IPS-18a (cell line): ENCODE measurements around the gene FLNA.
"Not testable (repeated sequence)": the region's sequence is repeated elsewhere in the genome, so short reads cannot be mapped to it uniquely, and the experiment has no call there.

Experiments used
- H3K27ac ChIP-seq: one replicate; pipeline ENCODE4 v1.5.1; 2013; ENCODE audit warnings: low read length
- H3K27me3 ChIP-seq: one replicate; pipeline ENCODE4 v1.6.1; 2013; ENCODE audit warnings: mild to moderate bottlenecking, low read length; ENCODE audit not compliant: control insufficient read depth, insufficient read depth
- H3K36me3 ChIP-seq: one replicate; pipeline ENCODE4 v1.6.1; 2013; ENCODE audit warnings: low read depth, low read length; ENCODE audit not compliant: control insufficient read depth
- H3K4me1 ChIP-seq: one replicate; pipeline ENCODE4 v1.6.1; 2013; ENCODE audit warnings: low read depth, low read length; ENCODE audit not compliant: control insufficient read depth
- H3K4me3 ChIP-seq: one replicate; pipeline ENCODE4 v1.5.1; 2013; ENCODE audit warnings: low read length
- H3K9ac ChIP-seq: one replicate; pipeline ENCODE4 v1.6.1; 2013; ENCODE audit warnings: mild to moderate bottlenecking, low read length, moderate library complexity
- H3K9me3 ChIP-seq: one replicate; pipeline ENCODE4 v1.6.1; 2013; ENCODE audit warnings: low read depth, low read length; ENCODE audit not compliant: control insufficient read depth

FLNA gene

DNA sequence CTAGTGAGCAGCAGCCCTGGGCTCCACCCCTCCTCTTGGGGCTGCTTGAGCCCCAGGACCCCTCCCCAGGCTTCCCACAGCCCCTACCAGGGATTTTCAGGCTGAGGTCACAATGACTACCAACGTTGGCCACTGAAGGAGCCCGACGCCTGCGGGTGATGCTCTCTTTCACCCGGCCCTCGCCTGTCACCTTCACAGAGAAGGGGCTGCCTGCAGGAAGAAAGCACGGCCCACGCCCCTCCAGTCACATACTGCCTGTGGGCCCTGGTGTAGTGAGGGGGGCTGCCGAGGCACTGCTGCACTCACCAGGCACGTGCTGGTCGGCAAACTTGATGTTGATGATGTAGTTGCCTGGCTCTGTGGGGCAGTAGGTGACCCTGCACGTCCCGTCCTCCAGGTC is 22.0 kb downstream of the FLNA start:
- H3K27me3 ChIP-seq, result no peaks in the 10 kb centered on the region
- H3K36me3 ChIP-seq, result peaks cover 90% of the 10 kb centered on the region
- no peak overlapping the region for H3K4me3 ChIP-seq
- no peak overlapping the region for H3K9ac ChIP-seq
- H3K4me1 ChIP-seq, result no peaks in the 10 kb centered on the region
- no peak overlapping the region for H3K27ac ChIP-seq
- peaks cover 2% of the 10 kb centered on the region for H3K9me3 ChIP-seq

DNA sequence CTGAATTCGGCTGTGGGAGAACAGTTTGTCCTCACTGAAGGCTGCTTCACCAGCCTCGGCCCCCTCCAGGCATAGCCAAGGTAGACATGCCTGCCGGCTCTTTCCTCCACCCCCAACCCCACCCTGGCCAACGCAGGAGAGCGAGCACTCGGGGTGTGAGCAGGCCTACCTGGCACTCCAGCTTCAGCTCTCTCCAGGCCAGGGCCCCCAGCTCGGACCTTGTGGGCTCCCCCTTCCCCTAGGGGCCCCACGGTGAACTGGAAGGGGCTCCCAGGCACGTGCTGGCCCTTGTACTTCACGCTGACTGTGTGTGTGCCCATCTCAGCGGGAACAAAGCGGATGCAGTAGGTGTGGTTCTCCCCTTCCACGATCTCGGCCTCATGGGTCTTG is 22.4 kb downstream of the FLNA start:
- no peaks in the 10 kb centered on the region for H3K27me3 ChIP-seq
- peaks cover 2% of the 10 kb centered on the region for H3K9me3 ChIP-seq
- peaks cover 86% of the 10 kb centered on the region for H3K36me3 ChIP-seq
- H3K9ac ChIP-seq, result no peak overlapping the region
- no peaks in the 10 kb centered on the region for H3K4me1 ChIP-seq
- H3K4me3 ChIP-seq, result no peak overlapping the region
- H3K27ac ChIP-seq, result no peak overlapping the region

DNA sequence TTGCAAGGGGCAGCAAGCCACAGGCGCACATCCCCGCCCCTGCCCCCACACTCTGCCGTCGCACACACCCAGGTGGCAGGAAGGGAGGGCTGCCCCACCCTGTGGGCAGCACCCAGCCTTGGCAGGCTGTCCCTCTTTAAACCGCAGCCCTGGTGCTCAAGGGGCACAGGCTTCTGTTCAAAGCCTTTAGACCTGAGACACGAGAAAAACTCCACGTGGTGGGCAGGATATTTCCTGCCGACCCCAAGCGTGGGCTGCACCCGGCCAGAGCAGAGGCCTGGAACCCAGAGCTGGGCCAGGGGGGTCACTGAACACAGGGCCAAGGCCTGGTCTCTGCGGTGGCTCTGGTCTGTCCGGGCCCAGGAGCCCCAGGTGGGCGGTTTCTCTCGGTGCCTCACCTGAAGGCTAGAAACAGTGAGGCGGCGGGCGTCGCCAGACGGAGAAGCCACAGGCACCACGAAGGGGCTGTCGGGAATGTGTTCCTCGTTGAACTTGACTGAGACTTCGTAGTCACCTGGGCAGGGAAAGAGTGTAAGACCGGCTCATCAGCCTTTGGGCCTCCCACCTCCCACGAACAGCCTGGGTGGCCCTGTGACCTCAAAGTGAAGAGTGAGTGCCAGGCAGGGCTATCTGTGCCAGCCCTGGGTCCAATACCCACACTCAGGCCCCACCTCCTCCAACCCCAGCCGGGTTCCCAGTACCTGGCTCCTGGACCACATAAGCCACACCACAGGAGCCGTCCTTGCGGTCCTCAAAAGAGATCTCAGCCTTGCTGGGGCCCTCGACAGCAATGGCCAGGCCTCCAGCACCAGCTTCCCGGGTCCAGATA is 23.0 kb downstream of the FLNA start:
- Histone ChIP-seq H3K4me1 (no peaks in the 10 kb centered on the region), H3K36me3 (peaks cover 80% of the 10 kb centered on the region), H3K9me3 (peaks cover 2% of the 10 kb centered on the region), H3K27me3 (no peaks in the 10 kb centered on the region), H3K27ac (no peak overlapping the region), H3K4me3 (no peak overlapping the region), H3K9ac (no peak overlapping the region)

DNA sequence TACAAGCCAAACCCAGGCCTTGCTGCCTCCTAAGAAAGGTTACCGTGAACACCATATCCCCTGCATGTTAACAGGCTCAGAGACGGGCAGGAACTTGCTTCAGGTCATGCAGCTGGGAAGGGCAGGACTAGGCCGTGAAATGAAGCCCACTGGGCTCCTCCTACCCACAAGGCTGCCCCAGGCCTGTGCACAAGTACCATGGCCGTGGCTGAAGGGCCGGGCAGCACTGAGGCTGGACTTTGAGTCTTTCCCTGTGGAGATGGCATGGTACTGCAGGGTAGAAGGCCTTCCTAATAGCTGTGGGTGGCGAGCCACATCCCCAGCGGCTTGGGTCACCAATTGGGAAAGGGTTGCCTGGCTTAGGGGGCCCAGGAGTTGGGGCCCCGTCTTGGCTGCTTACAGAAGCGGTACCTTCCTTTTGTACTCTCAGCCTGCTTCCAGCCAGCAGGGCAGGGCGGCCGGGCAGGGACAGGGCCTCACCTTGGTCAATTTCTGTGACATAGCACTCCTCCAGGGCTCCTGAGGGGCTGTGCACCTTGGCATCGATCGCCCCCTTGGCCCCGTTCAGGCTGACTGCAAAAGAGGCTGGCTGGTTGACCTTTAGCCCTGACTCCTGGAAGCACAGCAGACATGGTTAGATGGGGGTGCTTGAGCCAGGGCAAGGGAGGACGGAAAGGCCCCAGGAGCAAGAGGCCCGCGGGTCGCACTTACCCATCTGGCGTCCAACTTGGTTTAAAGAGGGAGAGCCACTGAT is 23.8 kb downstream of the FLNA start:
- no peaks in the 10 kb centered on the region for H3K27me3 ChIP-seq
- H3K9me3 ChIP-seq, result peaks cover 2% of the 10 kb centered on the region
- H3K4me3 ChIP-seq, result no peak overlapping the region
- peaks cover 72% of the 10 kb centered on the region for H3K36me3 ChIP-seq
- H3K27ac ChIP-seq, result no peak overlapping the region
- H3K9ac ChIP-seq, result no peak overlapping the region
- H3K4me1 ChIP-seq, result no peaks in the 10 kb centered on the region

DNA sequence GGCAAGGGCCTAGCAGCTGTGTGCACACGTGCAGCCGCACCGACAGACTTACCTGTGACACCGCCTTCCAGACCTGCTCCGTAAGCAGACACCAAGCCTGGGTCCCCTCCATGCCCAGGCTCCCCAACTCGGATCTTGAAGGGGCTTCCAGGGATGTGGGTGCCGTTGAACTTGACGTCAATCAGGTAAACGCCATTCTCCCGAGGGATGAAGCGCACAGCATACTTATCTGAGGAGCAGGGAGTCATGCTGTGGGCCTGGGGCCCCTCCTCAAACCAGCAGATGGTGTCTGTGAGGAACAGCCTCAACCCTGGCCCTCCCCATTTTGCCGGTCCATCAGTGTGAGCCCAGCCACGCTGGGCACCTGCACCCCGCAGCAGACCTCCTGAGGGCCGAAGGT is 24.5 kb downstream of the FLNA start:
- Histone ChIP-seq H3K9ac (no peak overlapping the region), H3K27ac (no peak overlapping the region), H3K36me3 (peaks cover 66% of the 10 kb centered on the region), H3K4me3 (no peak overlapping the region), H3K27me3 (no peaks in the 10 kb centered on the region), H3K4me1 (no peaks in the 10 kb centered on the region), H3K9me3 (peaks cover 2% of the 10 kb centered on the region)

DNA sequence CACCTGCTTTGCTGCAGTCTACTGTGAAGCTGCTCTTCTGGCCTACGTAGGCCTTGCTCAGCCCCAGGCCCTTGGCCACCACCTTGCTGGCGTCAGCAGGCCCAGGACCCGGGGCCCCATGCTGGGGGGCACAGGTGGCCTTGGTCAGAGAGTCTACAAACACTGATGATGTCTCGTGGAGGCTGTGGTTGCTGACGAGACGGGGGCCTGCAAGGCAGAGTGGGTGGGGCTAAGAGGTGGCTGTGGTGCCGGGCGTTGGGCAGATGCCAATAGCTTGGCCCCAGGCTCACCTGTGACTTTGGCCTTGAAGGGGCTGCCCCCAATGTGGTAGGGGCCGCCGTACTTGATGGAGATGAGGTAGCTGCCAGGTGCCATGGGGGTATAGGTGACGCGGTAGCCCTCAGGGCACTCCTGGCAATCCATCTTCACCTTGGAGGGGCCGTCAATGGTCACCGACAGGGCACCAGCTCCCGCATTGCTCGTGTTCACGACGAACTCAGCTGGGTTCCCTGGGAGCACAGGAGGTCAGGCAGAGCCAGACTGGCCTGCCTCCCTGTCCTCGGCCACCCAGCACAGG is 25.0 kb downstream of the FLNA start:
- peaks cover 61% of the 10 kb centered on the region for H3K36me3 ChIP-seq

DNA sequence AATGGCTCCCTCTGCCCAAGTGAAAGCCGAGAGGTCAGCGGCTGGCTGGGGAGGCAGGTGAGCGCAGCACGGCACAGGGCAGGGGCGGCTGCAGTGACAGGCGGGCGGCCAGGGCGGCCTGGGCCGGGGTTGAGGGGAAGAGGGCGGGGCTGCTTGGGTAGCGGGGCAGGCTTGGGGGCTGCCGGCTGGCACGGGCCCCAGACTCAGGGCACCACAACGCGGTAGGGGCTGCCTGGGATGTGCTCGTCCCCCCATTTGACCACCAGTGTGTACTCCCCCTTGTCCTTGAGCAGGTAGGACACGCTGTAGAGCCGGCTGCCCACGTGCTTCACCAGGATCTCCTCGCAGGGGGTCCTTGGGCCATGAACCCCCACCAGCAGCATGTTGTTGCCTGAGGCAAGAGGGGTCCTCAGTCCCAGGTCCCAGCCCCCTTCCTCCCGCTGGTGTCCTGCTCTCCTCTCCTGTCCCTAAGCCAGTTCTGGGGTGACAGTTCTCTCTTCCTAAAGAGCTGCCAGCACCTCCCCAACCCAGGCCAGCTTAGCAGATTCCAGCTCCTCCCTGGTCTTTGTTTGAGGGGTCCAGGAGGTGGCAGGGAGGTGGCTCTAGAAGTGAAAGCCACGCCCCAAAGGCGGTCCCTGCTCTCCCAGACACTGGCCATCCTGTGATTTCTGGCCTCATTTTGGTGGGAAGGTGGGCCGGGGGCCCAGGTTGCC is 25.6 kb downstream of the FLNA start:
- no peak overlapping the region for H3K27ac ChIP-seq
- H3K4me3 ChIP-seq, result no peak overlapping the region
- peaks cover 54% of the 10 kb centered on the region for H3K36me3 ChIP-seq
- no peaks in the 10 kb centered on the region for H3K4me1 ChIP-seq
- peaks cover 2% of the 10 kb centered on the region for H3K9me3 ChIP-seq
- no peak overlapping the region for H3K9ac ChIP-seq
- H3K27me3 ChIP-seq, result no peaks in the 10 kb centered on the region

More for the DNA sequence above, 25.0 kb downstream of the FLNA start:
- Histone ChIP-seq H3K4me1 (no peaks in the 10 kb centered on the region), H3K27ac (no peak overlapping the region), H3K9ac (no peak overlapping the region), H3K4me3 (no peak overlapping the region), H3K9me3 (peaks cover 2% of the 10 kb centered on the region), H3K27me3 (no peaks in the 10 kb centered on the region)

DNA sequence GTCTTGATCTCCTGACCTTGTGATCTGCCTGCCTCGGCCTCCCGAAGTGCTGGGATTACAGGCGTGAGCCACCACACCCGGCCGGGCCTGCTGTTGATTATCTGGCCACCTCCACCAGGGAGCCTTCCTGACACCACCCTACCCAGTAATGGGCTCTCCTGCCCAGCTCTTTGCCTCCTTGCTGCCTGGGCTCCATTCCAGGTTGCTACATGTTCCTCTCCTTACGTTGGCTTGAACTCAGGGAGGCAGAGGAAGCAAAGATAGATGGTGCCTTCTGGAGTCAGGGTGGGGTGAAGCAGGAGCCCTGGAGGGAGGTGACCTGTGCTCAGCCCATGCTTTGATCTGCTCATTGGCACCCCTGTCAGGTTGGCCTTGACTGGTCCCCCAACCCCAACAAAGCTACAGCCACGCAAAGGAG is 26.3 kb downstream of the FLNA start:
- Histone ChIP-seq H3K4me1 (no peaks in the 10 kb centered on the region), H3K9ac (no peak overlapping the region), H3K4me3 (no peak overlapping the region)

DNA sequence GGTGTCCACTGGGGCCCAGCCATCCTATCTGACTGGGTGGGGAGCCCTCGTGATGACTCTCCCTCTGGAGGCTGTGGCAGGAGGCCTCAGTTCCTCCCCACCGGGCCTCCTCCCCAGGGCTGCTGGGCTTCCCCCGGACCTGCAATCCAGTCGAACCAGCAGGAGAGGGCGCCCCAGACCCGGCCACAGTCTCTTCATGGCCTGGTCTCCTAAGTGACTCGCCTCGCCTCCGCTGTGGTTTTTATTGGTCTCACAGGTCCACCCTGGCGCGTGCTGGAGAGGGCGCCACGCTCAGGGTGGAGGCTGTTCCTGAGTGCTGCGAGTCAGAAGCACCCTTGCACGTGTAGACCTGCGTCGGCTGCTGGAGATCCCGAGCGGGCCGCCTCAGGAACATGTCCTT is 30.8 kb downstream of the FLNA start:
- not testable (repeated sequence) for H3K27ac ChIP-seq, H3K9me3 ChIP-seq, H3K4me1 ChIP-seq, H3K4me3 ChIP-seq, H3K36me3 ChIP-seq, H3K27me3 ChIP-seq, H3K9ac ChIP-seq

More for the DNA sequence above, 26.3 kb downstream of the FLNA start:
- peaks cover 2% of the 10 kb centered on the region for H3K9me3 ChIP-seq
- no peaks in the 10 kb centered on the region for H3K27me3 ChIP-seq
- no peak overlapping the region for H3K27ac ChIP-seq
- H3K36me3 ChIP-seq, result peaks cover 47% of the 10 kb centered on the region

DNA sequence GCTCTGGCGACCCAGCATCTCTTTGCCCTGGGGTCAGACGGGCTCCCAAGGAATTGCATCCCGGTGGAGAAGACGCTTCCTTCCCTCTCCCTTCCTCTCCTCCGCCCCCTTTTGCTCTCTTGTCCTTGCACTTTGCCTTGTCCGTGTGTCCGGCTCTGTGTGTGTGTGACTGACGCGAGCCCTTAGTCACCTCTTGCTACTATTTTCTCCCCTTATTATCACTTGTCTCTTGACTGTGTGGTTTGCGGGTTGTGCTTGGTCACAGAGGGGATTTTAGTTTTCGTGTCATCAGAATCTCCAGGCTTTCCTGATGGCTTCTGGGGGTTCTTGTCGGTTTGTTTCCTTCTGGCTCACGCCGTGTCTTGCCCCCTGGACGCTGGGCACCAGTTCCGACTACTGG is 31.4 kb downstream of the FLNA start:
- H3K36me3 ChIP-seq, H3K4me3 ChIP-seq, H3K9me3 ChIP-seq, H3K27ac ChIP-seq, H3K9ac ChIP-seq, H3K27me3 ChIP-seq, H3K4me1 ChIP-seq: not testable (repeated sequence)
